MM.1S (cell line): ENCODE results near the gene SNX25.

ENCODE experiments used
- EZH2 ChIP-seq: fragments of 300-600 bp; sonication (generic); optimal IDR thresholded peaks from 2 replicates; pipeline ENCODE3; 2017; ENCODE audit warnings: low read depth, mild to moderate bottlenecking, antibody characterized with exemption, low read length, mixed read lengths
- TF ChIP-seq, protein P1 (sequence below): fragments of 300-600 bp; sonication (generic); IDR thresholded peaks from 2 replicates; pipeline ENCODE4 v1.5.1; 2016; ENCODE audit warnings: antibody characterized with exemption, low read length, mixed read lengths

DNA sequence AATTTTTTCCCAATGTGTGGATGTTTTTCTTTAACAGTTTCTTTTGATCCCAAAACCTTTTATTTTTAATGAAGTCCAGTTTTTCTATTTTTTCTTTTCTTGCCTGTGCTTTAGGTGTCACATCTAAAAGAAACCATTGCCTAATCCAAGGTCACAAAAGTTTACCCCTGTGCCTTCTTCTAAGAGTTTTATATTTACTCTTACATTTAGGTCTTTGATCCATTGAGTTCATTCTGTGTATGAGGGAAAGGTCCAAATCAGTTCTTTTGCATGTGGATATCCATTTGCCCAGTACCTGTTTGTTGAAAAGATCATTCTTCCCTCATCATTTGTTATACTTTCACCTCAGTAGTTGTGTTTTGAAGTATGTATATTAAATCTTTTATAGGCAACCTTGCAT lies 173.4 kb downstream of the SNX25 start:
- no peak for TF ChIP-seq EZH2
- TF ChIP-seq, protein P1, sequence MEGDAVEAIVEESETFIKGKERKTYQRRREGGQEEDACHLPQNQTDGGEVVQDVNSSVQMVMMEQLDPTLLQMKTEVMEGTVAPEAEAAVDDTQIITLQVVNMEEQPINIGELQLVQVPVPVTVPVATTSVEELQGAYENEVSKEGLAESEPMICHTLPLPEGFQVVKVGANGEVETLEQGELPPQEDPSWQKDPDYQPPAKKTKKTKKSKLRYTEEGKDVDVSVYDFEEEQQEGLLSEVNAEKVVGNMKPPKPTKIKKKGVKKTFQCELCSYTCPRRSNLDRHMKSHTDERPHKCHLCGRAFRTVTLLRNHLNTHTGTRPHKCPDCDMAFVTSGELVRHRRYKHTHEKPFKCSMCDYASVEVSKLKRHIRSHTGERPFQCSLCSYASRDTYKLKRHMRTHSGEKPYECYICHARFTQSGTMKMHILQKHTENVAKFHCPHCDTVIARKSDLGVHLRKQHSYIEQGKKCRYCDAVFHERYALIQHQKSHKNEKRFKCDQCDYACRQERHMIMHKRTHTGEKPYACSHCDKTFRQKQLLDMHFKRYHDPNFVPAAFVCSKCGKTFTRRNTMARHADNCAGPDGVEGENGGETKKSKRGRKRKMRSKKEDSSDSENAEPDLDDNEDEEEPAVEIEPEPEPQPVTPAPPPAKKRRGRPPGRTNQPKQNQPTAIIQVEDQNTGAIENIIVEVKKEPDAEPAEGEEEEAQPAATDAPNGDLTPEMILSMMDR: no peak
